B cell (primary cell): ENCODE measurements around the gene KCNS1.
A peak's percentile ranks its signal among the peaks of the same experiment; 100 is the strongest.

Experiments used
- EZH2 ChIP-seq: IDR thresholded peaks from 2 replicates; pipeline ENCODE4 v1.6.1; 2012; ENCODE audit warnings: borderline replicate concordance, low read depth, mild to moderate bottlenecking, moderate library complexity, low read length; ENCODE audit not compliant: insufficient read depth, poor library complexity, severe bottlenecking
- TF ChIP-seq, protein P1 (sequence below): fragments of 200-600 bp; IDR thresholded peaks from one replicate; pipeline ENCODE4 v1.8.0; 2022; ENCODE audit warnings: antibody characterized with exemption, mild to moderate bottlenecking

DNA sequence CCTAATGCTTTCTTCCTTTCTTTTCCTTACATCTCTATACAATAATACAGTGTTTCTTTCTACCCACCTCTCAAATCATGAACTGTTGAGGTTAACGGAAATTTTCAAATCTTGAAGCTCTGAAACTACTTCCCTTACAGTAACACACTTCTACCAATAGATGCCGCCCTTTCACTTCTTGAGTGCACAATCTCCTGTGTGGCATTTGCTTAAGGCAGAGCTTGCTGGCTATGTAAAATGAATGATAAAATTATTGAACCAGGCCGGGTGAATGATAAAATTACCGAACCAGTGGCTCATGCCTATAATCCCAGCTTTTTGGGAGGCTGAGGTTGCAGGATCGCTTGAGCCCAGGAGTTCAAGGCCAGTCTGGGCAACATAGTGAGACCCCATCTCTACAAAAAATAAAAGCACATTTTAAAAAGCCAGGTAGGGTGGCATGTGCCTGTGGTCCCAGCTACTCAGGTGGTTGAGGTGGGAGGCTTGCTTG, 56.8 kb downstream of the KCNS1 start:
- TF ChIP-seq, protein P1, sequence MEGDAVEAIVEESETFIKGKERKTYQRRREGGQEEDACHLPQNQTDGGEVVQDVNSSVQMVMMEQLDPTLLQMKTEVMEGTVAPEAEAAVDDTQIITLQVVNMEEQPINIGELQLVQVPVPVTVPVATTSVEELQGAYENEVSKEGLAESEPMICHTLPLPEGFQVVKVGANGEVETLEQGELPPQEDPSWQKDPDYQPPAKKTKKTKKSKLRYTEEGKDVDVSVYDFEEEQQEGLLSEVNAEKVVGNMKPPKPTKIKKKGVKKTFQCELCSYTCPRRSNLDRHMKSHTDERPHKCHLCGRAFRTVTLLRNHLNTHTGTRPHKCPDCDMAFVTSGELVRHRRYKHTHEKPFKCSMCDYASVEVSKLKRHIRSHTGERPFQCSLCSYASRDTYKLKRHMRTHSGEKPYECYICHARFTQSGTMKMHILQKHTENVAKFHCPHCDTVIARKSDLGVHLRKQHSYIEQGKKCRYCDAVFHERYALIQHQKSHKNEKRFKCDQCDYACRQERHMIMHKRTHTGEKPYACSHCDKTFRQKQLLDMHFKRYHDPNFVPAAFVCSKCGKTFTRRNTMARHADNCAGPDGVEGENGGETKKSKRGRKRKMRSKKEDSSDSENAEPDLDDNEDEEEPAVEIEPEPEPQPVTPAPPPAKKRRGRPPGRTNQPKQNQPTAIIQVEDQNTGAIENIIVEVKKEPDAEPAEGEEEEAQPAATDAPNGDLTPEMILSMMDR = peak; percentile 93
- no peak for TF ChIP-seq EZH2
